GM18909 (cell line): ENCODE data around the gene RHBDD1.

ENCODE experiments used
- ATAC-seq: cut with Tn5 transposase; IDR thresholded peaks from one replicate; pipeline ENCODE4 v1.9.1; 2021; ENCODE audit warnings: mild to moderate bottlenecking; ENCODE audit not compliant: unreplicated experiment, poor library complexity

RHBDD1 gene

DNA sequence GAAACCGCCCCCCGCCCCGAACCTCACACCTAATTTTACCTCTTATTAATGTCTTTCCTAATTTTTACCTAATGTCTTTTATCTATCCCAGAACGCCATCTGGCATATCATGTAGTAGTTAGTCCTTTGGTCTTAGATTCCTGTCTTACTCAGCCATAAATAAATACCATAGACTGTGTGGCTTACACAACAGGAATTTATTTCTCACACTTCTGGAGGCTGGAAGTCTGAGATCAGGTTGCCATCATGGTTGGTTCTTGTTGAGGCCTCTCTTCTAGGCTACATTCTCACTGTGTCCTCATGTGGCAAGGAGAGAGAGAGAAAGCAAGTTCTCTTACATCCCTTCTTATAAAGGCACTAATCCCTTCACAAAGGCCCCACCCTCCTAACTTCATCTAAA lies 46.8 kb downstream of the RHBDD1 start:
- no peak for ATAC-seq

DNA sequence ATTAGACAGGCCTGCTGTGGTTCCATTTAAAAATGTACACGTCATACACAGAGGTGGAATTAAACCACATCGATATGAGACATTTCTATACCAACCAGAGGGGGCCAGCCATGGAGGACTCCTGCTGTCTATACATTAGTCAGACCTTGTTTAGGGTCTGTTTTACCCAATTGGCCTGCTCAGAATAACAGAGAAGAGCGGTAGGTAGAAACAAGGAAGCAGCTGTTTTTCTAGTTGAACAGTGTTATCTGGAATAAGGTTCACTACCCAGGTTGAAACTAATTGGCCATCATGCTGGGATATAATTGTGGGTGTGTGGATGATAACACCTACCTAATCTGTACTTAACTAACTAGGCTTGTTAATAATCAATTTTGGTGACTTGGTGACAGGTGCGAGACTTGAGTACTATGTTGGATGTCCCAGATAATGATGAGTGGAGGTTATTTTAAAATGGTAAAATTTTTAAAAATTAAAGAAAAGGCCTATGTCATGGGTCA lies 47.5 kb downstream of the RHBDD1 start:
- no peak for ATAC-seq

DNA sequence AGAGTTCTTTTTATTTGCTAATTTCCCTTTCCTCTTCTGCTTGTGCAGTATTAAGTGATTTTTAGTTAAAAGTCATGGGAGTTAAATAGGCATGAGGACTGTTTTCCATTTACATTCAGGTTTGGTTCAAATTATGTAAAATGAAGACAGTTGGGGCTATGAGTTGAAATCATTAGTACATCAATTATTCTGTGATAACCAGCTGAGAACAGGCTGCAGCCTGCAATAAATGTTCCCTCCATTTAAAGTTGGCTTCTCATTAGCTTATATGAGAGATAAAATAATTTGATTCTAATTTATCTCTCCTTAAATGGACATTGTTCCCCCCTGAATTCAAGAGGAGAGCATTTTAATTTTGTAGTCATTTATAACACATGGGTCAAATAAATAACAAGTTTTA lies 48.3 kb downstream of the RHBDD1 start:
- ATAC-seq: no peak

DNA sequence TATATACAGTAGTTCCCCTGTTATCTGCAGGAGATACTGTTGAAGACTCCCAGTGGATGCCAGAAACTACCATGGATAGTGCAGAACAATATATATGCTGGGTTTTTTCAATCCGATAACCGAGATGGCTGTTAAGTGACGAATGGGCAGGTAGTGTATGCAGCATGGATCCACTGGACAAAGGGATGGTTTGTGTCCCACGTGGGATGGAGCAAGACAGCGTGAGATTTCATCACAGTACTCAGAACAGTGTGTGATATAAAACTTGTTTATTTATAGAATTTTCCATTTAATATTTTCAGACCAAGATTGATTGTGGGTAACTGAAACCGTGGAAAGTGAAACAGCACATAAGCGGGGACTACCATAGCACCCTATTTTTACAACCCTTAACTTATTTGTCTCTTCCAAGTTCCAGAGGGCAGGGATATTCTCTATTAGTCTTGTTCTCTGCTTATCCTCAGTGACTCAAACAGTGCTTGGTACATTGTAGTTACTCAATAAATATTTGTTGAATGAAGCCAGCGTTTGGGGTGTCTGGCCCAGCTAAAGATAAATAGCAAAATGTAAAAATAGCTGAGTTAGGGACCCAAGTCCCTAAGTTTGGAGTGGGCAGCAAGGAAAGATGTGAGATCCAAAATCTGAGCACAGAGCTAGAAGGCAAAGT lies 50.0 kb downstream of the RHBDD1 start:
- no peak for ATAC-seq

DNA sequence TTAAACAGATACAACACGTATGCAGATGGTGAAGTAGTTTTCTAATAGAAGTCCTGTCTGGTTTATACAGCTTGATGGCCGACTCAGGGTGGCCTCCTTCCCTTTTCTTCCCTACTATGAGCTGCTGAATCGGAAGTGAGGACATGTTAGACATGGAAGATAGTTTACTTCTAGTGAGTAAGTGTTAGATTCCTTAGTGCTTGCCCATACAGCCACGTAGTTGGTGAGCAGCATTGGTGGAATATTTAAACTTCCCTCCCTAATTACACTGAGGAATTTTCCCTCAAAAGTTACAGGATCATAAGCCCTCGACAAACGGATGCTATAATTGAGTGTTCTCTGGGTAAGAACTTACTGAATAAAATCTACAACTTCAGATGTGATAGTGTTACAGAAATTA lies 52.1 kb downstream of the RHBDD1 start:
- ATAC-seq: no peak

DNA sequence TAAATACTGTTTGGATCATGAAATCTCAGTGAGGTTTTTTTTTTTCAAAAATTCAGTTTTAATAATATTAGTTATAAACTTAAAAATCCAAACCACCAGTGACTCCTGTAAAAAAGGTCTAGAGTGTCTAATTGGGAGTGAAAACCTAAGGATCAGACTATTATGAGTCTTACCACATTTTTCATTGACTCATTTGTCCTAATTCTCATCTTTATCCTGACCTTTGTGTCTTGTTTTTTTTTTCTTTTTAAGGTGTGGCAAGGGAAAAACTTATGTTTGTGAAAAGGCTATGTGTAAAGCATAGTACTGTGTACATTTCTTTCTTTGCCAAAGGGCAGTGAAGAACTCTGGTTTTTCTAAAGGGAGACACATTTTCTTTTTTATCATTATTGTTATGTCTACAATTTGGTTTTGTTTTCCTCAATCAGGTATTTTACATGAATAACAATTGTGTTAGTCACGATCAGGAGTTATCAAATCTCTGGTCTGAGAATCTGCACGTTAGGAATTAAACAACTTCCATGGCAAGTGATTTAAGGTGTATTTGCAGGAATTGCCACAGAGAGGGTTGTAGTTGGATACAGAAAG lies 52.6 kb downstream of the RHBDD1 start:
- no peak for ATAC-seq

DNA sequence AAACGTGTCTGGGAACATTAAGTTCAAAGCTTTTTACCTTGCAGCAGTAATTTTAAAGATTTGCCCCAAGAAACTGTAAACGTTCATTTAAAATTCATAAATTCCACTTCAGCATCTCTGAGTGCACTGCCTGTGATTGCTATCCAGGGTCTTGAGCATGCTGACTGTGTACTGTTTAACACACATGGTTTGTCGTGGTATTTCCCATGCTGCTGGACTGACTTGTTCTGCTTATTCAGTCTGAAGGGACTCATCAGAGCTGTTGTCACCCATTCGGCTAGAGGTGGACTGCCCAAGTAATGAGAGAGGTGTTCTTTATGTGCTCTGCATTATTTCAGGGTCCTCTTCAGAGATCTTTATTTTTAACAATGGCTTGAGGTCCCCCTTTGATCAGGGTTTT lies 53.1 kb downstream of the RHBDD1 start:
- ATAC-seq: no peak

DNA sequence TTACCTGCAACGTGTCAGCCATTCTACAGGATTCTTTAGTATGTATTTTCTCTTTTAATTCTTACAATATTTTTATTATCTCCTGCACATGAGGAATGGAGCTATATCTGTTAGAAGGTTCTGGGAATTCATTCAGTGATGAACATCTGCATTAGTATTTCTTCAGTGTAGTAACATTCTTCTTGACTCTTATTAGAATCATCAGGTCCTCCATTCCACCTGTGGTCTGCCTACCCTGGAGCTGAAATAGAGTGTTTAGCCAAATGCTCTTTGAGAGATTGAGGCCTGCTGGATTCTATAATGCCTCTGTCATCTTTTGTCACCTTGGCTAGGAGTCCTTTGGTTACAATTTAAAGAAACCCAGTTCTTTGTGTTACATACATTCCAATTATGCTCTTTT lies 54.4 kb downstream of the RHBDD1 start:
- no peak for ATAC-seq

DNA sequence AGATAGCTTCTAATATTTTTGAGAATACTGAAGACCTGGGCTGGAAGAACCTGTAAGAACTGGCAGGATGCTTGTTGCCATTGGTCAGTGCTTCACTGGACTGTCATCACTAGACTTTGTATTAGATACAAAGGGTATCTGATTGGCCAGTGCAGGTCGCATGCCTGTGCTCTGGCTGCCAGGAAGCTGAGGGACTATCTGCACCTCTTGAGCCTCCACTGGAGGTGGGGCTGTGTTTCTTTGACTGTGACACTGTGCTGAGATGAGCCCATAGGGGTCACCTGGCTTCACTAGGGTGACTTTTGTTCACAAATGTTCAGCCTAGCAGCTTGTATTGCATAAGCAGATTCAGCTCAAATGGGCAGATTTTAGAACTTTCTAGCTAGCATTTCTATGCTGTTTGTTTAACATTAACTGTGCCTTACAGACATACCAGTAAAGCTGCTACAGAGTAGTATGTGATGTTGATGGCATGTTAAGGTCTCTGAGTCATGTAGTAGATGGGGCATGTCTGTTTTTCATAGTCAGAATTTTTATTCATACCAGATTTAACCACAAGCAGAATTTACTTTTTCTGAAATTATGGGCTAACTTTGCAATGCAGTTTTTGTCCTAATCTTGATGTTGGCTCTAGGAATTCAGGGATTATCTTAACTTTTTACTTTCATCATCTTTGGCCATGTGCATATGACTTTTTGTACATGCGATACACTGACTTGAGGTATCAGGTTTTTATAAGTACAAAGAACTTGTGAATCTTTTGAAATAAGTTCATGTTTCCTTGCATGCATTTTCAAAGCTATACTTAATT lies 56.1 kb downstream of the RHBDD1 start:
- no peak for ATAC-seq

DNA sequence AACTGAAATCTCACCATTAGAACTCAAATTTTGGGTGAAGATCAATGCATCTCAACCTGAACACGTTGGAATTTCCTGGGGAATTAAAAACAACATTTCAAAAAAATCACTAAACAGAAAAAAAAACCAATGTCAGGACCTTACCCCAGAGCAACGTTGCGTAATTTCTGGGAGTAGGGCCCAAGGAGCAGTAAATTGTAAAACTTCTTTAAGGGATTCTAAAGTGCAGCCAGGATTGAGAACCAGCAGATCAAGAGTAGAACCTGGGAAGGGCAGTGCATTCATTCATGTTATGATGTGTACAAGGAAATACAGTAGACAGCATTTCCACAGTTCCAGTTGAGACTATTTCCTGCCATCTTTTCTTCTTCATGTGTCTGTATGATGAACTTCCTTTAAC lies 56.9 kb downstream of the RHBDD1 start:
- no peak for ATAC-seq

DNA sequence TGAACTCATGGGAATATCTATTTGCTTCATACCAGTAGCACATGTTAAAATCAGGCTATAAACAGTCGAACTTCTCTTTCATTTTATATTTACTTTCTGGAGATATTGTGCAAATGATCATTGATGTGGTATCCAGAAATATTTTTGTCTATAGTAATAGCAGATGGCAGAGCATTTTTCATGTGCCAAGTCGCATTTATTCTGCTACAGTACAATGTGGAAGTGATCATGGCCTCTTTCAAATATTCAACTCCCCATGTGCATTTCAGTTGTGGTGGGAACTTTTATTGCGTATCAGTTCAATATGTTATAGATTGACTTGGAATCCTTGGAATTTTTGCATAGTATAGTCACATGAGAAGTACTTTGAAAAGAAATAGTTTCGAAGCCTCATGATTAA lies 57.4 kb downstream of the RHBDD1 start:
- ATAC-seq: no peak

DNA sequence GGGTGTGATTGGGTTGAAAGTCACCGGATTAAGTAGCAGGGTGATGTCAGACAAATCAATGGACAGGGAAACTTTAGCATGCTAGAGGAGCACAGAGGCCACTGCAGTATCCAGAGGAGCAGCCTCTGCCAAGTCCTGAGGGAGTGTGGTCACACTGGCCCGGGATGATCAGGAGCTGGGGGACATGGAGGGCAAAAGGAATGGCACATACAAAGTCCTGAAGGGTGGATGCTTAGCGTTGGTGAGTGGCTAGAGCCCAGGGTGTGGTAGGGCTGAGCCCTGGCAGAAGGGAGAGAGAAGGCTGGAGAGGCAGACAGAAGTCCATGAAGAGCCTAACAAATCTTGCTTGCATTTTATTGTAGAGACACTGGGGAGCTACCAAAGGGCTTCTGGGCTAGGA lies 58.9 kb downstream of the RHBDD1 start:
- ATAC-seq: no peak

DNA sequence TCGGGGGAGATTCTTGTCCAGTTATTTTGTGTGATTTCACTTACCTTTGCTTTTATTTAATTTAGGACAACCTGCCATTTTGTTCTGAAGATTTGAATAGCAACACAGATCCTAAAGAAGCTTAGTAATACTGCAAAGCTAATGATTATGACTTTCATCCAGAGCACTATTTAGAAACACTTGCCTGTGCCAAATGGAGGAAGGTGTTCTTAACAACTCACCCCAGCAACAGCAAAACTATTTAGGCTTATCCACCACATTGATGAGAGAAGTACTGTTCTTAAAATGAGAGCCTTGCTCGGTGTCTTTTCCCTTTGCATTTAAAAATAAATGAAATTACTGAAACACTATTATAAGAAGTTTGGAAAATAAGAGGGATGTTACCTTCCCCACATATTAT lies 59.7 kb downstream of the RHBDD1 start:
- ATAC-seq: no peak

DNA sequence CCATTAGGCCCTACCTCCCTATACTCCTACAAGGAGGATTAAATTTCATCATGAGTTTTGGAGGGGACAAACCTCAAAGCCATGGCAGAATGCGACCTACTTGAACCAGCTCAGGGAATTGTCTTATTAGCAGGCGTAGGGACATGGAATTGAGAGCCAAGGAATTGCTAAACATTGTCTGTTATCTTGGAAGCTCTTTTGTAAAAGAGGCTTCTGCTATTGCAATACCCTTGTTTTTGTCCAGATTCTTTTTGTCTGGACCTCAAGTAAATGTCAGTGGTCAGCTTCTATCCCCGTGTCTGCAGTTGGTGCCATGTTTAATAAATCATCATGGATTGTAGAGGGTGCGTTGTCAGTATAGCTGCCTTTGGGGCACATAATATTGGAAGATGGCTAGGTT lies 62.3 kb downstream of the RHBDD1 start:
- no peak for ATAC-seq

DNA sequence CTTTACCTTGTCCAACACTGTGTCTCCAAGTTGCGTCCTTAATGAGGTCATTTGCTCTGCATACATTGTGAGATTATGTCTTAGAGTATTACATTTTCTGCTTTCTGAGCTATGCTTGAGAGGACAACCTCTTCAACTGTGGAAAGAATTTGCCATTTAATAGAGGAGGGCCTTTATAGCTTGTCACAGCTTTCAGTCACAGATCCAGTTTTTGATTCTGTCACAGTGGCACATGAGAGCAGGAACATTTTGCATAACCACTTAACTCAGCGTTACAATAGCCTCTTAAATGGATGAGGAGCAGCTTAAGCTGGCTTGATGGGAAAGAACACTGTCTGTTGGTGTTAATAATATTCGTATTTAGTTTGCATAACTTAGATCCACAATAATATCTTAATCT lies 63.0 kb downstream of the RHBDD1 start:
- no peak for ATAC-seq

DNA sequence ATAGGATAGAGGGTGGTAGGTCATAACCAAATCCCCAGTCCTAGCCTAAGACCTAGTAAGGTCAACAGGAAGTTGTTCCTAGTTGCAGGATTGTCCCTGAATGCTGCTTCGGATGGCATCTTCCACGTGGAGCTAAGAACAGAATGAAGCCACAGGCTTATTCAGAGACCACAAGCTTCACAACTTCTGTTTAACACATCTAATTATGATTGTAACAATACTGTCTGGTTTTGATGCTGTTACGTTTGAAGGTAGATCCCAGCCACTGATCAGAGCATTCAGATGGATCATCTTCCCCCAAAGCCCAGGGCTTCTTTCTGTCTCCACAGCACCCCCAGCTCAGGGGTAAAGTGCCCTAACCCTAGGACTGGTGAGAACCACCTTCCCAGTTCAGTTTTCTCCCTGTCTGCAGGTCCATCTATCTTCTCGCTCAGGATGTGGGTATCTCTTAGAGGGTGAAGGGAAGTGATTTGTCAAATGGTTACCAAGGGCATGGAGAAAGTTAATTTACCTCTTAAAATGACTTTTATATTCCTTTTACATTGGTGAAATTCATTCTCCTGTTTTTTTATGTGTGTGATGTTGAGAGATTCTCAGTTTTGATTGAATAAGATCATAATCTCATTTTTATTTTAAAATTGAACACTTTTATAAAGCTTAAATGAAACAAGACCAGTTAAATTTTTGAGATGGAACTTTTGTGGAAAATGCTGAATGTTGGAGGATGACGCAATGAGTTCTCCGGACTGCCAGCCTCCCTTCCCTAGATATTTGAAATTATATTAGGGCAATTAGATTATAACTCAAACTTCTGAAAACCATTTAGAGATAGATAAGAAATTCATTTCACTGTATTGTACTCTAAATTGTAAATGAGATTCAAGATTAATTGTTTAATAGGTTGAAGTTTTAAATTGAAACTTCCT lies 66.5 kb downstream of the RHBDD1 start:
- no peak for ATAC-seq

DNA sequence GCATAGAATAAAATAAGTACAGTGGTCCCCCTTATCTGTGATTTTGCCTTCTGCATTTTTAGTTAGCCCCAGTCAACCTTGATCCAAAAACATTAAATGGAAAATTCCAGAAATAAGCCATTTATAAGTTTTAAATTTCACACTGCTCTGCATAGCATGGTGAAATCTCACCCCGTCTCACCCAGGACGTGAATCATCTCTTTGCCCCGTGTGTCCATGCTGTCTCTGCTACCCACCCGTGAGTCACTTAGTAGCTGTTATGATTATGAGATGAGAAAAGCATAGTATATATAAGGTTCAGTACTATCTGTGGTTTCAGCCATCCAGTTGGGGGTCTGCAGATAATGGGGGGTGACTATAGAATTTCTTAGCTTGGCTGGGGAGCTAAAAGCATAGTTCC lies 67.3 kb downstream of the RHBDD1 start:
- ATAC-seq: no peak

DNA sequence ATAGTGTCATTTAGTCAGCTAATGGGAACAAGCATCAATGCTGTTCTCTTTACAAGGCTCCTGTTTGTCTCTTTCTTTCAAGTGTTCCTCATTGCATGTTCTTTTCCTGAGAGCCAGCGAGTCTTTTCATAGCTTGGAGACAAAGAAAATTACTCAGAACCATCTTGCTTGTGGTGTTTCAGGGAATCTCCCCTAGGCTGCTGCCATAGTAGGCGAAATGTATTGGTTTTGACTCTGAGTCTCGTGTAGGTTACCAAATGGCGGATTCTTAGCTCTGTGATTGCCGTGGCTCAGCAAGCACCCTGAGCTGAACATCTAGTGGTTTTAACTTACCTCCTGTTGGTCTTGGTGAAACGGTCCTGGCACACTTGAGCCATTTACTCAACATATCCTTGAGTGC lies 68.7 kb downstream of the RHBDD1 start:
- peak; percentile 31 for ATAC-seq

DNA sequence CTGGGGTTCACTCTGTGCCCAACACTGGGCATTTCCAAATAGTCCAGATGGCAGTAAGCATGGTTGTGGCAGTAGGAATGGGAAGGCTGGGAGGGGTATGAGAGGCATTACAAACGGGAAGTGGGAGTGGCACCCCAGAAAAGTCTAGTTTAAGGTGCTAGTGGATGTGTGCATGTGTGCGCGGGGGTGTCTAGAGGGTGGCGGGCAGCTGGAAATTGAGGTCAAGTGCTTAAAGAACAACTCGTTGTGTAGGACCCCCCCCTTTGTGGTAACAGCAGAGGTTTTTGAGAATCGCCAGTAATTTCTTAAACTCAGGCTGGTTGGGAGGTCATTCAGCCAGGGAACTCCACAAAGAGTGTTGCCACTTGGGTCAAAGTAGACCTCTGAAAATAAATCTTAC lies 69.9 kb downstream of the RHBDD1 start:
- ATAC-seq: peak; percentile 52

DNA sequence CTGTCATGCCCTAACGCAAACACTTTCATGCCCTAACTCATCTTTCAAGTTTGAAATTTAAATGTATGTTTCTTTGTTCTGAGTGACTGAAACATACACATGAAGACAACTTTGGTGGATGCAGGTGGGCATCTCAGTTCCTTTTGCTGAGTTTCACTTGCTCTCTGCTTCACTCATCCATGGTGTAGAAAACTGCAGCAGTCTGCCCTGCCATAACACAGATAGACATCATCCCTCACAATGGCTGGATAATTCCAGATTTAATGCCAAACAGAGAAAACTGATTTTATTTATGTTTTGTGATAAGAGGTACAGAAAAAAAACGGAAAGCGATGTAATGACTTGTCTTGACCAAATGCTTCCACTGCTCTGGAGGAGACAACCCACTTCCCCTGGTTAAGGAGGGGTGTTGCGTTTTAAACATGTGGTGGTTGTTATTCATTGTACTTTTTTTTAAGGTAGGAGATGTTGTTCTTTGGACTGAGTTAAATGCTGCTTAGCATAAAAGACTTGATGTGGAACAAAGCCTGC lies 70.4 kb downstream of the RHBDD1 start:
- ATAC-seq: peak; percentile 83
